GM21786 (cell line): ENCODE results near the gene KCNJ12.

ENCODE experiments used
- ATAC-seq: cut with Tn5 transposase; IDR thresholded peaks from one replicate; pipeline ENCODE4 v1.9.1; 2021; ENCODE audit not compliant: unreplicated experiment

Gene KCNJ12

GRCh38 chr17:21463779-21464407 is 87.7 kb downstream of the KCNJ12 start:
- ATAC-seq, result no peak

- ATAC-seq, result no peak
Observed at GRCh38 chr17:21464611-21465021, 88.5 kb downstream of the KCNJ12 start.

- no peak for ATAC-seq
Observed at GRCh38 chr17:21466550-21466949, 90.4 kb downstream of the KCNJ12 start.

- ATAC-seq, result no peak
Observed at GRCh38 chr17:21467196-21467595, 91.0 kb downstream of the KCNJ12 start.

- no peak for ATAC-seq
Observed at GRCh38 chr17:21467739-21468490, 91.8 kb downstream of the KCNJ12 start.
